NCI-H2196 treated with DMSO at 0.1 percent for 48 hours (cell line): ENCODE data around the gene ADCY4.
"Not testable (repeated sequence)": the region's sequence is repeated elsewhere in the genome, so short reads cannot be mapped to it uniquely, and the experiment has no call there.

ENCODE experiments used
- DNase-seq: peaks from one replicate; lab custom pipeline; 2025; ENCODE audit not compliant: unreplicated experiment; lab: John Stamatoyannopoulos, UW

Gene ADCY4

GRCh38 chr14:24339284-24340151, 4.6 kb upstream of the ADCY4 start, which contains the start of gene RIPK3:
Gene RIPK3, minus strand, starts transcription at chr14:24339991. Its CDS starts 165 bp downstream, at chr14:24339826.
- no peak for DNase-seq

GRCh38 chr14:24338843-24339242, 4.0 kb upstream of the ADCY4 start:
- DNase-seq = no peak

GRCh38 chr14:24337824-24338175, 2.9 kb upstream of the ADCY4 start:
- no peak for DNase-seq

- no peak for DNase-seq
Observed at GRCh38 chr14:24337144-24337823, 2.4 kb upstream of the ADCY4 start.

GRCh38 chr14:24335461-24336171, 745 bp upstream of the ADCY4 start:
- no peak for DNase-seq

GRCh38 chr14:24332268-24332993, 2.4 kb downstream of the ADCY4 start:
- no peak for DNase-seq

- DNase-seq = no peak
Observed at GRCh38 chr14:24331731-24332267, 3.1 kb downstream of the ADCY4 start.

GRCh38 chr14:24330973-24331674, 3.7 kb downstream of the ADCY4 start:
- no peak for DNase-seq

GRCh38 chr14:24329736-24330135, 5.1 kb downstream of the ADCY4 start:
- DNase-seq = no peak

GRCh38 chr14:24329073-24329663, 5.7 kb downstream of the ADCY4 start:
- DNase-seq = no peak

- not testable (repeated sequence) for DNase-seq
Observed at GRCh38 chr14:24327914-24328313, 7.0 kb downstream of the ADCY4 start.

GRCh38 chr14:24327303-24327702, 7.6 kb downstream of the ADCY4 start:
- DNase-seq = no peak

- DNase-seq = no peak
Observed at GRCh38 chr14:24325963-24326362, 8.9 kb downstream of the ADCY4 start.

GRCh38 chr14:24325041-24325530, 9.8 kb downstream of the ADCY4 start:
- DNase-seq = no peak

GRCh38 chr14:24324024-24324423, 10.8 kb downstream of the ADCY4 start:
- no peak for DNase-seq

GRCh38 chr14:24323341-24323740, 11.5 kb downstream of the ADCY4 start:
- no peak for DNase-seq

GRCh38 chr14:24322672-24323071, 12.2 kb downstream of the ADCY4 start:
- DNase-seq = no peak

- DNase-seq = no peak
Observed at GRCh38 chr14:24321212-24321975, 13.5 kb downstream of the ADCY4 start.
